ENCODE measurements around the gene CTNNA2.
A peak's percentile ranks its signal among the peaks of the same experiment; 100 is the strongest.

The CTNNA2 gene

GRCh38 chr2:79935771-79936657 is 423.2 kb downstream of the CTNNA2 start:
- DNase-seq (ENCODE audit: low spot score), result peak; percentile 26

- DNase-seq (ENCODE audit: low spot score), result no peak
Observed at GRCh38 chr2:79936715-79937114, 423.9 kb downstream of the CTNNA2 start.

- no peak for DNase-seq (ENCODE audit: low spot score)
Observed at GRCh38 chr2:79938648-79939047, 425.8 kb downstream of the CTNNA2 start.

- DNase-seq (ENCODE audit: low spot score), result no peak
Observed at GRCh38 chr2:79940364-79940763, 427.5 kb downstream of the CTNNA2 start.

GRCh38 chr2:79941179-79941578 is 428.3 kb downstream of the CTNNA2 start:
- no peak for DNase-seq (ENCODE audit: low spot score)

GRCh38 chr2:79944205-79944604 is 431.4 kb downstream of the CTNNA2 start:
- no peak for DNase-seq (ENCODE audit: low spot score)

- DNase-seq (ENCODE audit: low spot score), result no peak
Observed at GRCh38 chr2:79945653-79946445, 433.0 kb downstream of the CTNNA2 start.

- DNase-seq (ENCODE audit: low spot score), result no peak
Observed at GRCh38 chr2:79947751-79948150, 434.9 kb downstream of the CTNNA2 start.

- no peak for DNase-seq (ENCODE audit: low spot score)
Observed at GRCh38 chr2:79950526-79950925, 437.7 kb downstream of the CTNNA2 start.

- DNase-seq (ENCODE audit: low spot score), result no peak
Observed at GRCh38 chr2:79952616-79953015, 439.8 kb downstream of the CTNNA2 start.

- no peak for DNase-seq (ENCODE audit: low spot score)
Observed at GRCh38 chr2:79960035-79960434, 447.2 kb downstream of the CTNNA2 start.

- no peak for DNase-seq (ENCODE audit: low spot score)
Observed at GRCh38 chr2:79960519-79960918, 447.7 kb downstream of the CTNNA2 start.

GRCh38 chr2:79964966-79965365 is 452.1 kb downstream of the CTNNA2 start:
- DNase-seq (ENCODE audit: low spot score), result no peak

GRCh38 chr2:79966369-79966768 is 453.5 kb downstream of the CTNNA2 start:
- no peak for DNase-seq (ENCODE audit: low spot score)

- DNase-seq (ENCODE audit: low spot score), result no peak
Observed at GRCh38 chr2:79966882-79967281, 454.0 kb downstream of the CTNNA2 start.

- DNase-seq (ENCODE audit: low spot score), result no peak
Observed at GRCh38 chr2:79971807-79972206, 459.0 kb downstream of the CTNNA2 start.

- no peak for DNase-seq (ENCODE audit: low spot score)
Observed at GRCh38 chr2:79972661-79973060, 459.8 kb downstream of the CTNNA2 start.

GRCh38 chr2:79975791-79976565 is 463.1 kb downstream of the CTNNA2 start:
- no peak for DNase-seq (ENCODE audit: low spot score)

GRCh38 chr2:79977792-79978191 is 464.9 kb downstream of the CTNNA2 start:
- DNase-seq (ENCODE audit: low spot score), result no peak

GRCh38 chr2:79980116-79980515 is 467.3 kb downstream of the CTNNA2 start:
- no peak for DNase-seq (ENCODE audit: low spot score)

GRCh38 chr2:79980816-79981215 is 468.0 kb downstream of the CTNNA2 start:
- no peak for DNase-seq (ENCODE audit: low spot score)

- DNase-seq (ENCODE audit: low spot score), result no peak
Observed at GRCh38 chr2:79981316-79981715, 468.5 kb downstream of the CTNNA2 start.

All from hepatic stellate cell (primary cell).